ENCODE data around the gene BHLHA9. TPM values are rescaled to one million over a fixed set of nuclear protein-coding genes. Genes with fewer than 3 reads are reported as not detected.

BHLHA9 gene
- total RNA-seq, 1 donor from 2014 or later = not detected

DNA sequence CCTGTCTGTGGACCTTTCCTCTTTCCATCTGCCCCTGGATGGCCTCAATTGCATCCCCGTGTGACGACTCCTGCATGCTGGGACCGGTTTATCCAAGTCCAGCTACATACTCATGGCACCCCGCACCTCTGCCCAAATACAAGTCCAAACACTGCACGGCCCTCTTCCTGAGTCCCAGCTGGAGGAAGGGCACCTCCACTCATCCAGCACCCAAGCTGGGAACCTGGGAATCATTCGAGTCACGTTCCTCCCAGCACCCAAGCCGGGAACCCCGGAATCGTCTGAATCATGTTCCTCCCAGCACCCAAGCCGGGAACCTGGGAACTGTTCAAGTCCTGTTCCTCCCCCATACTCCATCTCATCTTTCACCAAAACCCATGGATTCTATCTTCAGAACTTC, 19.5 kb downstream of the BHLHA9 start:
- Histone ChIP-seq H3K4me3 (no peak overlapping the region), H3K4me1 (no peaks in the 10 kb centered on the region), H3K9me3 (replicated peaks) (no peaks in the 10 kb centered on the region), H3K27ac (replicated peaks) (no peak overlapping the region), H3K27me3 (ENCODE audit: low read depth) (no peaks in the 10 kb centered on the region), H3K36me3 (no peaks in the 10 kb centered on the region)
- TF ChIP-seq CTCF (IDR thresholded peaks at IDR 0.05; ENCODE audit: borderline replicate concordance) = no peak
- DNase-seq = no peak
- intact Hi-C loops (cut with micrococcal nuclease) = no loop called here

GRCh38 chr17:1290676-1291075, 20.4 kb downstream of the BHLHA9 start:
- no peak overlapping the region for H3K4me3 ChIP-seq
- no peak for DNase-seq
- no peak for TF ChIP-seq CTCF (IDR thresholded peaks at IDR 0.05; ENCODE audit: borderline replicate concordance)
- H3K36me3 ChIP-seq = no peaks in the 10 kb centered on the region
- peaks cover 3% of the 10 kb centered on the region for H3K27me3 ChIP-seq (ENCODE audit: low read depth)
- H3K9me3 ChIP-seq (replicated peaks) = no peaks in the 10 kb centered on the region
- intact Hi-C loops (cut with micrococcal nuclease) = no loop called here
- no peaks in the 10 kb centered on the region for H3K4me1 ChIP-seq
- H3K27ac ChIP-seq (replicated peaks) = no peak overlapping the region

GRCh38 chr17:1294157-1294717, 24.0 kb downstream of the BHLHA9 start:
- H3K4me3 ChIP-seq = no peak overlapping the region
- no peak for TF ChIP-seq CTCF (IDR thresholded peaks at IDR 0.05; ENCODE audit: borderline replicate concordance)
- intact Hi-C loops (cut with micrococcal nuclease) = no loop called here
- no peak overlapping the region for H3K27ac ChIP-seq (replicated peaks)
- no peaks in the 10 kb centered on the region for H3K36me3 ChIP-seq
- DNase-seq = no peak
- H3K27me3 ChIP-seq (ENCODE audit: low read depth) = peaks cover 38% of the 10 kb centered on the region
- H3K9me3 ChIP-seq (replicated peaks) = no peaks in the 10 kb centered on the region
- H3K4me1 ChIP-seq = peaks cover 5% of the 10 kb centered on the region

GRCh38 chr17:1298606-1299005, 28.4 kb downstream of the BHLHA9 start:
- intact Hi-C loops (cut with micrococcal nuclease) = no loop called here
- H3K4me1 ChIP-seq = peaks cover 5% of the 10 kb centered on the region

DNA sequence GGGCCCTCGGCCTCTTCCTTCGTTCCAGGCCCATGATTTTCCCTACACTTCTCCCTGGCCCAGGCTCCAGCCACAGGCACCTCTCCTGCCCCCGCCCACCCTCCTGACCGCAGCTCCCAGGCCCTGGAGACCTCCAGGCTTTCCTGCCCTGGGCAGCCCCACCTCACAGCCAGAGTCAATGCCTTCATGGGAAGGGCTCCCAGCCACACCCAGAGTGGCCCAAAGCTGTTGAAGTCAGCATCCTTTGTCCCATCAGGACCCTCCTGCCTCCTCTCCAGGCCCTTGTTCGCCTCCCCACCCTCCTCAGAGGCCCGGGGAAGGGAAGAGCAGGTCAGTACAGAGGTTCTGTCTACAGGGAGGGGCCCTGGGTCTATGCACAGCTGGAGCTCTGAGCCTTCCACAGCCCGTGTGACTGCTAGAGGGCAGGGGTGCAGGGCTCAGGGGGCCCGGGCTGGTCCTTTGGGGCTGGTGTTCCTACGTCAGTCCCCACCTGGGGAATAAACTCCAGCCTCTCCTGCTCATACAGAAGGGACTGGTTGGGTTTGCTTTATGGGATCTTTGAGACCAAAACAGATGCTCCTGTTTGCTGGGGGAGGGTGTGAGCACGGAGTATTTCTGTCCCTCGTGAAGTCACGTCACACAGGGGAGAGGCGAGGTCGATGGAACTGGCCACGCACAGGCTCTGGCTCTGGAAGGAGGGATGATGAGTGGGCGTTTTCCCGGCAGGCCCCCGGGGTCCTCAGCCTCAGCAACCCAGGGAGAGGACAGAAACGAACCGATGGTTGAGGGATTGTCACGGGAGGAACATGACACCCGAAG, 29.5 kb downstream of the BHLHA9 start:
- intact Hi-C loops (cut with micrococcal nuclease) = no loop called here
- H3K27me3 ChIP-seq (ENCODE audit: low read depth) = peaks cover 92% of the 10 kb centered on the region

More at GRCh38 chr17:1298606-1299005, 28.4 kb downstream of the BHLHA9 start:
- no peak for DNase-seq
- Histone ChIP-seq H3K9me3 (replicated peaks) (no peaks in the 10 kb centered on the region), H3K36me3 (no peaks in the 10 kb centered on the region), H3K27ac (replicated peaks) (no peak overlapping the region), H3K4me3 (no peak overlapping the region), H3K27me3 (ENCODE audit: low read depth) (peaks cover 81% of the 10 kb centered on the region)
- no peak for TF ChIP-seq CTCF (IDR thresholded peaks at IDR 0.05; ENCODE audit: borderline replicate concordance)

More for the DNA sequence above, 29.5 kb downstream of the BHLHA9 start:
- H3K27ac ChIP-seq (replicated peaks) = peak overlapping the region; percentile 42
- H3K4me1 ChIP-seq = peaks cover 5% of the 10 kb centered on the region
- H3K9me3 ChIP-seq (replicated peaks) = no peaks in the 10 kb centered on the region
- no peak overlapping the region for H3K4me3 ChIP-seq
- TF ChIP-seq CTCF (IDR thresholded peaks at IDR 0.05; ENCODE audit: borderline replicate concordance) = no peak
- DNase-seq = peak; percentile 44
- H3K36me3 ChIP-seq = no peaks in the 10 kb centered on the region

All from left ventricle myocardium inferior (tissue), 1 donor.